Peyer's patch (tissue), 4 donors: ENCODE data around the gene RINL. TPM values are rescaled to one million over a fixed set of nuclear protein-coding genes. Genes with fewer than 3 reads are reported as not detected.

Experiments
- DNase-seq, 3 donors: peaks; one replicate each; pipeline ENCODE4 v3.0.0-alpha.2; 2017 to 2019
- H3K27ac ChIP-seq, 4 donors: fragments of 200-600 bp; sonication (generic); one replicate each; pipeline ENCODE4 v1.5.1; 2016 to 2019
- H3K27me3 ChIP-seq, 2 donors: fragments of 200-600 bp; sonication (generic); one replicate each; pipeline ENCODE4 v1.5.1; 2019
- H3K36me3 ChIP-seq, 3 donors: fragments of 200-600 bp; sonication (generic); one replicate each; pipeline ENCODE4 v1.5.1; 2016 to 2019
- H3K4me1 ChIP-seq, 4 donors: fragments of 200-600 bp; sonication (generic); one replicate each; pipeline ENCODE4 v1.5.1; 2016 to 2019
- H3K4me3 ChIP-seq, 4 donors: fragments of 200-600 bp; sonication (generic); 1 replicate in 3 of 4; 2 replicates in 1 of 4; pipeline ENCODE4 v1.5.1; 2016 to 2019; ENCODE audit warnings: mild to moderate bottlenecking in 1 of 4
- H3K9me3 ChIP-seq, 4 donors: fragments of 200-600 bp; sonication (generic); one replicate each; pipeline ENCODE4 v1.5.1; 2016 to 2019; ENCODE audit warnings: mild to moderate bottlenecking in 1 of 4
- CTCF ChIP-seq, 6 experiments: fragments of 450-650 bp in 4 of 6; fragments of 200-600 bp in 2 of 6; sonication (generic) in 1 of 6; IDR thresholded peaks; one replicate each; pipeline ENCODE4 v1.5.1; 2017 to 2019; ENCODE audit warnings: antibody characterized with exemption in 6 of 6, mild to moderate bottlenecking in 3 of 6, moderate library complexity in 1 of 6
- POLR2A ChIP-seq, 2 donors: fragments of 450-650 bp; IDR thresholded peaks; one replicate each; pipeline ENCODE4 v1.5.1; 2017; ENCODE audit warnings: antibody characterized with exemption in 2 of 2, mild to moderate bottlenecking in 2 of 2, moderate library complexity in 2 of 2
- total RNA-seq, 4 donors: library from RNA; depleted of rRNA; stranded (reverse); fragments of >200 nt; gene quantifications; one replicate each; pipeline ENCODE4 v1.1.0, GENCODE V29; 2016

RINL gene
- total RNA-seq, 4 donors from 2014 or later, result 4.6 to 22.3 (median 7.2) TPM

GRCh38 chr19:38908911-38909310, 30.8 kb upstream of the RINL start:
- H3K27me3 ChIP-seq, result no peaks in the 10 kb centered on the region
- peaks cover 0 to 10% (median 0%) of the 10 kb centered on the region in 4 donors for H3K4me1 ChIP-seq
- H3K36me3 ChIP-seq, result peaks cover 0 to 31% (median 0%) of the 10 kb centered on the region in 3 donors
- no peaks in the 10 kb centered on the region for H3K9me3 ChIP-seq
- TF ChIP-seq POLR2A (IDR thresholded peaks at IDR 0.05), result no peak
- no peak for TF ChIP-seq CTCF (IDR thresholded peaks at IDR 0.05)
- no peak overlapping the region for H3K4me3 ChIP-seq
- no peak overlapping the region for H3K27ac ChIP-seq
- no peak for DNase-seq

GRCh38 chr19:38907670-38908069, 29.6 kb upstream of the RINL start:
- Histone ChIP-seq H3K9me3 (no peaks in the 10 kb centered on the region), H3K4me1 (peaks cover 0 to 10% (median 0%) of the 10 kb centered on the region in 4 donors), H3K4me3 (no peak overlapping the region), H3K27ac (no peak overlapping the region), H3K27me3 (no peaks in the 10 kb centered on the region), H3K36me3 (peaks cover 0 to 31% (median 0%) of the 10 kb centered on the region in 3 donors)
- TF ChIP-seq POLR2A (IDR thresholded peaks at IDR 0.05) (no peak), CTCF (IDR thresholded peaks at IDR 0.05) (no peak)
- DNase-seq, result no peak

- H3K4me3 ChIP-seq, result no peak overlapping the region
- no peaks in the 10 kb centered on the region for H3K9me3 ChIP-seq
- H3K4me1 ChIP-seq, result peaks cover 0 to 10% (median 0%) of the 10 kb centered on the region in 4 donors
- no peaks in the 10 kb centered on the region for H3K27me3 ChIP-seq
- no peak overlapping the region for H3K27ac ChIP-seq
- no peak for TF ChIP-seq POLR2A (IDR thresholded peaks at IDR 0.05)
- H3K36me3 ChIP-seq, result peaks cover 0 to 31% (median 0%) of the 10 kb centered on the region in 3 donors
- DNase-seq, result no peak
These were observed 29.2 kb upstream of the RINL start for GRCh38 chr19:38907227-38907626.

GRCh38 chr19:38905620-38906019, 27.5 kb upstream of the RINL start:
- Histone ChIP-seq H3K4me1 (peaks cover 0 to 20% (median 0%) of the 10 kb centered on the region in 4 donors), H3K27me3 (no peaks in the 10 kb centered on the region), H3K4me3 (no peak overlapping the region), H3K9me3 (no peaks in the 10 kb centered on the region), H3K27ac (no peak overlapping the region), H3K36me3 (peaks cover 0 to 31% (median 0%) of the 10 kb centered on the region in 3 donors)
- TF ChIP-seq POLR2A (IDR thresholded peaks at IDR 0.05) (no peak), CTCF (IDR thresholded peaks at IDR 0.05) (no peak)
- DNase-seq, result no peak

- Histone ChIP-seq H3K4me3 (no peak overlapping the region), H3K9me3 (no peaks in the 10 kb centered on the region), H3K27me3 (no peaks in the 10 kb centered on the region), H3K36me3 (peaks cover 0 to 31% (median 0%) of the 10 kb centered on the region in 3 donors), H3K4me1 (peaks cover 0 to 24% (median 0%) of the 10 kb centered on the region in 4 donors), H3K27ac (peak overlapping the region in 2 of 4 donors; percentile 12 to 13)
- DNase-seq, result peak in 2 of 3 donors; percentile 68 to 78
- no peak for TF ChIP-seq POLR2A (IDR thresholded peaks at IDR 0.05)
- no peak for TF ChIP-seq CTCF (IDR thresholded peaks at IDR 0.05)
These were observed 26.8 kb upstream of the RINL start for GRCh38 chr19:38904581-38905539.

GRCh38 chr19:38901683-38902082, 23.6 kb upstream of the RINL start:
- TF ChIP-seq POLR2A (IDR thresholded peaks at IDR 0.05), result no peak
- no peak for TF ChIP-seq CTCF (IDR thresholded peaks at IDR 0.05)
- no peak for DNase-seq
- peaks cover 0 to 35% (median 3%) of the 10 kb centered on the region in 4 donors for H3K4me1 ChIP-seq
- no peak overlapping the region for H3K4me3 ChIP-seq
- H3K9me3 ChIP-seq, result no peaks in the 10 kb centered on the region
- H3K36me3 ChIP-seq, result peaks cover 0 to 17% (median 0%) of the 10 kb centered on the region in 3 donors
- no peaks in the 10 kb centered on the region for H3K27me3 ChIP-seq
- no peak overlapping the region for H3K27ac ChIP-seq
